ENCODE results near the gene TRIM24. TPM values are rescaled to one million over a fixed set of nuclear protein-coding genes. Genes with fewer than 3 reads are reported as not detected.

TRIM24 gene
- total RNA-seq, 1 experiment from 2014 or later = 28.4 TPM

DNA sequence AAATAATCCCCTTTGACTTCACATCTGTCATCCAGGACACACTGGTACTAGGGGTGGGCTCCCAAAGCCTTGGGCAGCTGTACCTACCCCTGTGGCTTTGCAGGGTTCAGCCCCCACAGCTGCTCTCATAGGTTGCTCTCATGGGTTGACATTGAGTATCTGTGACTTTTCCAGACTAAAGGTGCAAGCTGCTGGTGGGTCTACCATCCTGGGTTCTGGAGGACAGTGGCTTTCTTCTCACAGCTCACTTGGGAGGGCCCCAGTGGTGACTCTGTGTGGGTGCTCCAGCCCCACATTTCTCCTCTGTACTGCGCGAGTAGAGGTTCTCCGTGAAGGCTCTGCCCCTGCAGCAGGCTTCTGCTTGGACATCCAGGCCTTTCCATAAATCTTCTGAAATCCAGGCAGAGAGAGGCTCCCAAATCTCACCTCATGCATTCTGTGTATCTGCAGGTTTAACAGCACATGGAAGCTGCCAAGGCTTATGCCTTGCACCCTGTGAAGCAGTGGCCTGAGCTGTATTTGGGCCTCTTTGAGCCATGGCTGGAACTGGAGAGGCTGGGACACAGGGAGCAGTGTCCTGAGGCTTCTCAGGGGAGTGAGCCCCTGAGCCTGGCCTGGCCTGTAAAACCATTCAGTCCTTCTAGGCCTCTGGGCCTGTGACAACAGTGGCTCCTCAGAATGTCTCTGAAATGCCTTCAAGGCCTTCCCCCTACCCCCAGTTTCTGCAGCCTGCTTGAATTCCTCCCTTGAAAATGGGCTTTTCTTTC lies 52.2 kb downstream of the TRIM24 start:
- Histone ChIP-seq H3K27me3 (ENCODE audit: control insufficient read depth, insufficient read depth, low read length) (no peaks in the 10 kb centered on the region), H3K36me3 (ENCODE audit: control insufficient read depth, insufficient read depth, low read length) (no peaks in the 10 kb centered on the region), H3K27ac (ENCODE audit: low read length) (no peak overlapping the region), H3K4me3 (ENCODE audit: low read depth in 2 of 2, low read length in 2 of 2) (no peak overlapping the region), H3K4me1 (ENCODE audit: control insufficient read depth, insufficient read depth, low read length) (no peaks in the 10 kb centered on the region), H3K9me3 (ENCODE audit: control insufficient read depth, insufficient read depth, low read depth, low read length) (no peaks in the 10 kb centered on the region)
- DNase-seq (ENCODE audit: low read depth, low spot score) (no peak), ATAC-seq (no peak)
- intact Hi-C loops (cut with micrococcal nuclease; ENCODE audit: unreplicated experiment) = no loop called here
- POLR2A ChIA-PET = no interaction called here
- CTCF ChIA-PET = no interaction called here
- in situ Hi-C loops (cut with HindIII; ENCODE audit: low pct_unique_long_range_greater_than_20kb, low sequenced_read_pairs) = no loop called here
- no TSS peak for BruUV-seq (replicated peaks)
- TF ChIP-seq POLR2AphosphoS5 (IDR thresholded peaks at IDR 0.05; ENCODE audit: low read depth, low read length) = no peak
- TF ChIP-seq TCF7L2 (IDR thresholded peaks at IDR 0.05; ENCODE audit: low read depth, low read length) = no peak

- ChIA-PET POLR2A (no interaction called here), CTCF (no interaction called here)
- in situ Hi-C loops (cut with HindIII; ENCODE audit: low pct_unique_long_range_greater_than_20kb, low sequenced_read_pairs) = no loop called here
- ATAC-seq (no peak), DNase-seq (ENCODE audit: low read depth, low spot score) (no peak)
- H3K4me3 ChIP-seq (ENCODE audit: low read depth in 2 of 2, low read length in 2 of 2) = no peak overlapping the region
- no peaks in the 10 kb centered on the region for H3K9me3 ChIP-seq (ENCODE audit: control insufficient read depth, insufficient read depth, low read depth, low read length)
- BruUV-seq (replicated peaks) = no TSS peak
- no peaks in the 10 kb centered on the region for H3K36me3 ChIP-seq (ENCODE audit: control insufficient read depth, insufficient read depth, low read length)
- H3K27me3 ChIP-seq (ENCODE audit: control insufficient read depth, insufficient read depth, low read length) = no peaks in the 10 kb centered on the region
- intact Hi-C loops (cut with micrococcal nuclease; ENCODE audit: unreplicated experiment) = no loop called here
- no peaks in the 10 kb centered on the region for H3K4me1 ChIP-seq (ENCODE audit: control insufficient read depth, insufficient read depth, low read length)
- TF ChIP-seq, protein P1, sequence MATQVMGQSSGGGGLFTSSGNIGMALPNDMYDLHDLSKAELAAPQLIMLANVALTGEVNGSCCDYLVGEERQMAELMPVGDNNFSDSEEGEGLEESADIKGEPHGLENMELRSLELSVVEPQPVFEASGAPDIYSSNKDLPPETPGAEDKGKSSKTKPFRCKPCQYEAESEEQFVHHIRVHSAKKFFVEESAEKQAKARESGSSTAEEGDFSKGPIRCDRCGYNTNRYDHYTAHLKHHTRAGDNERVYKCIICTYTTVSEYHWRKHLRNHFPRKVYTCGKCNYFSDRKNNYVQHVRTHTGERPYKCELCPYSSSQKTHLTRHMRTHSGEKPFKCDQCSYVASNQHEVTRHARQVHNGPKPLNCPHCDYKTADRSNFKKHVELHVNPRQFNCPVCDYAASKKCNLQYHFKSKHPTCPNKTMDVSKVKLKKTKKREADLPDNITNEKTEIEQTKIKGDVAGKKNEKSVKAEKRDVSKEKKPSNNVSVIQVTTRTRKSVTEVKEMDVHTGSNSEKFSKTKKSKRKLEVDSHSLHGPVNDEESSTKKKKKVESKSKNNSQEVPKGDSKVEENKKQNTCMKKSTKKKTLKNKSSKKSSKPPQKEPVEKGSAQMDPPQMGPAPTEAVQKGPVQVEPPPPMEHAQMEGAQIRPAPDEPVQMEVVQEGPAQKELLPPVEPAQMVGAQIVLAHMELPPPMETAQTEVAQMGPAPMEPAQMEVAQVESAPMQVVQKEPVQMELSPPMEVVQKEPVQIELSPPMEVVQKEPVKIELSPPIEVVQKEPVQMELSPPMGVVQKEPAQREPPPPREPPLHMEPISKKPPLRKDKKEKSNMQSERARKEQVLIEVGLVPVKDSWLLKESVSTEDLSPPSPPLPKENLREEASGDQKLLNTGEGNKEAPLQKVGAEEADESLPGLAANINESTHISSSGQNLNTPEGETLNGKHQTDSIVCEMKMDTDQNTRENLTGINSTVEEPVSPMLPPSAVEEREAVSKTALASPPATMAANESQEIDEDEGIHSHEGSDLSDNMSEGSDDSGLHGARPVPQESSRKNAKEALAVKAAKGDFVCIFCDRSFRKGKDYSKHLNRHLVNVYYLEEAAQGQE (IDR thresholded peaks at IDR 0.05; ENCODE audit: insufficient read depth in 1 of 2, low read depth in 2 of 2, low read length in 1 of 2) = no peak
- TF ChIP-seq SIN3A (IDR thresholded peaks at IDR 0.05; ENCODE audit: borderline replicate concordance, insufficient read depth, low read depth, low read length) (no peak), TCF7L2 (IDR thresholded peaks at IDR 0.05; ENCODE audit: low read depth, low read length) (no peak), POLR2AphosphoS5 (IDR thresholded peaks at IDR 0.05; ENCODE audit: low read depth, low read length) (no peak)
- TF ChIP-seq, protein P2, sequence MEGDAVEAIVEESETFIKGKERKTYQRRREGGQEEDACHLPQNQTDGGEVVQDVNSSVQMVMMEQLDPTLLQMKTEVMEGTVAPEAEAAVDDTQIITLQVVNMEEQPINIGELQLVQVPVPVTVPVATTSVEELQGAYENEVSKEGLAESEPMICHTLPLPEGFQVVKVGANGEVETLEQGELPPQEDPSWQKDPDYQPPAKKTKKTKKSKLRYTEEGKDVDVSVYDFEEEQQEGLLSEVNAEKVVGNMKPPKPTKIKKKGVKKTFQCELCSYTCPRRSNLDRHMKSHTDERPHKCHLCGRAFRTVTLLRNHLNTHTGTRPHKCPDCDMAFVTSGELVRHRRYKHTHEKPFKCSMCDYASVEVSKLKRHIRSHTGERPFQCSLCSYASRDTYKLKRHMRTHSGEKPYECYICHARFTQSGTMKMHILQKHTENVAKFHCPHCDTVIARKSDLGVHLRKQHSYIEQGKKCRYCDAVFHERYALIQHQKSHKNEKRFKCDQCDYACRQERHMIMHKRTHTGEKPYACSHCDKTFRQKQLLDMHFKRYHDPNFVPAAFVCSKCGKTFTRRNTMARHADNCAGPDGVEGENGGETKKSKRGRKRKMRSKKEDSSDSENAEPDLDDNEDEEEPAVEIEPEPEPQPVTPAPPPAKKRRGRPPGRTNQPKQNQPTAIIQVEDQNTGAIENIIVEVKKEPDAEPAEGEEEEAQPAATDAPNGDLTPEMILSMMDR (IDR thresholded peaks at IDR 0.05) = no peak
- H3K27ac ChIP-seq (ENCODE audit: low read length) = no peak overlapping the region
Observed at GRCh38 chr7:138512885-138513284, 52.8 kb downstream of the TRIM24 start.

GRCh38 chr7:138513344-138513871 lies 53.3 kb downstream of the TRIM24 start:
- ATAC-seq = no peak
- no TSS peak for BruUV-seq (replicated peaks)
- no peak for DNase-seq (ENCODE audit: low read depth, low spot score)
- POLR2A ChIA-PET = no interaction called here
- Histone ChIP-seq H3K36me3 (ENCODE audit: control insufficient read depth, insufficient read depth, low read length) (no peaks in the 10 kb centered on the region; the same call in 1 of the 2 replicates), H3K27ac (ENCODE audit: low read length) (no peak overlapping the region), H3K27me3 (ENCODE audit: control insufficient read depth, insufficient read depth, low read length) (no peaks in the 10 kb centered on the region), H3K4me3 (ENCODE audit: low read depth in 2 of 2, low read length in 2 of 2) (no peak overlapping the region), H3K4me1 (ENCODE audit: control insufficient read depth, insufficient read depth, low read length) (no peaks in the 10 kb centered on the region), H3K9me3 (ENCODE audit: control insufficient read depth, insufficient read depth, low read depth, low read length) (no peaks in the 10 kb centered on the region)
- TF ChIP-seq, protein P2 (IDR thresholded peaks at IDR 0.05) = no peak
- TF ChIP-seq TCF7L2 (IDR thresholded peaks at IDR 0.05; ENCODE audit: low read depth, low read length) = no peak
- no peak for TF ChIP-seq SIN3A (IDR thresholded peaks at IDR 0.05; ENCODE audit: borderline replicate concordance, insufficient read depth, low read depth, low read length)
- TF ChIP-seq, protein P1 (IDR thresholded peaks at IDR 0.05; ENCODE audit: insufficient read depth in 1 of 2, low read depth in 2 of 2, low read length in 1 of 2) = no peak
- TF ChIP-seq POLR2AphosphoS5 (IDR thresholded peaks at IDR 0.05; ENCODE audit: low read depth, low read length) = no peak
- CTCF ChIA-PET = no interaction called here
- in situ Hi-C loops (cut with HindIII; ENCODE audit: low pct_unique_long_range_greater_than_20kb, low sequenced_read_pairs) (no loop called here), intact Hi-C loops (cut with micrococcal nuclease; ENCODE audit: unreplicated experiment) (no loop called here)

Data from Panc1 (cell line).